Tracheal epithelial cell (primary cell): ENCODE data around the gene CLEC2B. TPM values are rescaled to one million over a fixed set of nuclear protein-coding genes. Genes with fewer than 3 reads are reported as not detected.

Experiments used
- total RNA-seq: library from RNA; depleted of rRNA; stranded (reverse); fragments of >200 nt; gene quantifications from 2 replicates; pipeline ENCODE4 v1.2.1, GENCODE V29; 2014

CLEC2B gene
- 4.1 and 11.9 TPM in 2 replicates for total RNA-seq

GRCh38 chr12:9869307-9870161 is at the start of gene CLEC2B:
Gene CLEC2B (minus strand): TSS chr12:9869354.

GRCh38 chr12:9881246-9881645 is 12.1 kb upstream of the CLEC2B start, which contains the start of gene KLRF2:
Gene KLRF2 (plus strand): TSS chr12:9881489. CDS start chr12:9881596, 107 bp downstream.

GRCh38 chr12:9827209-9827888 is 41.8 kb downstream of the CLEC2B start, which contains the start of gene KLRF1:
Gene KLRF1 (plus strand): TSS chr12:9827481. CDS start chr12:9827545, 64 bp downstream.

Other genes with a start within 250 kb of the CLEC2B start
- 1.4 and 4.0 TPM in 2 replicates for gene CLEC2D, start 199.6 kb downstream of the CLEC2B start, total RNA-seq
- gene CLECL1, start 136.3 kb downstream of the CLEC2B start, total RNA-seq: not detected in 2 replicates
- 0.48 TPM in 1 of 2 replicates, not detected in the other for gene CD69, start 108.5 kb downstream of the CLEC2B start, total RNA-seq
- 0.48 TPM in 1 of 2 replicates, not detected in the other for gene KLRF1, start 41.9 kb downstream of the CLEC2B start, total RNA-seq
- gene KLRF2, start 12.1 kb upstream of the CLEC2B start, total RNA-seq: not detected in 2 replicates
- not detected in 2 replicates for gene CLEC2A, start 63.0 kb upstream of the CLEC2B start, total RNA-seq
- gene CLEC12A, start 102.1 kb upstream of the CLEC2B start, total RNA-seq: not detected in 2 replicates
- not detected in 2 replicates for gene CLEC1B, start 129.8 kb upstream of the CLEC2B start, total RNA-seq
- not detected in 2 replicates for gene CLEC12B, start 141.3 kb upstream of the CLEC2B start, total RNA-seq
- gene CLEC9A, start 161.3 kb upstream of the CLEC2B start, total RNA-seq: not detected in 2 replicates
- gene CLEC1A, start 229.6 kb upstream of the CLEC2B start, total RNA-seq: under 0.01 TPM in 1 of 2 replicates, not detected in the other